Rectal smooth muscle tissue (tissue), 1 donor: Measurements from ENCODE around the gene ANO2.
"Not testable (repeated sequence)": the region's sequence is repeated elsewhere in the genome, so short reads cannot be mapped to it uniquely, and the experiment has no call there.

Source experiments
- H3K27ac ChIP-seq: one replicate; pipeline ENCODE4 v1.7.0; 2013; ENCODE audit warnings: low read depth, low read length, inconsistent platforms
- H3K27me3 ChIP-seq: one replicate; pipeline ENCODE4 v1.7.0; 2013; ENCODE audit warnings: low read length; ENCODE audit not compliant: control insufficient read depth, insufficient read depth
- H3K36me3 ChIP-seq: one replicate; pipeline ENCODE4 v1.7.0; 2013; ENCODE audit warnings: low read length; ENCODE audit not compliant: control insufficient read depth, insufficient read depth
- H3K4me1 ChIP-seq: one replicate; pipeline ENCODE4 v1.7.0; 2013; ENCODE audit warnings: low read length; ENCODE audit not compliant: control insufficient read depth, insufficient read depth
- H3K4me3 ChIP-seq: one replicate; pipeline ENCODE4 v1.7.0; 2013; ENCODE audit warnings: low read length
- H3K9ac ChIP-seq: one replicate; pipeline ENCODE4 v1.7.0; 2013; ENCODE audit warnings: low read length

The ANO2 gene

DNA sequence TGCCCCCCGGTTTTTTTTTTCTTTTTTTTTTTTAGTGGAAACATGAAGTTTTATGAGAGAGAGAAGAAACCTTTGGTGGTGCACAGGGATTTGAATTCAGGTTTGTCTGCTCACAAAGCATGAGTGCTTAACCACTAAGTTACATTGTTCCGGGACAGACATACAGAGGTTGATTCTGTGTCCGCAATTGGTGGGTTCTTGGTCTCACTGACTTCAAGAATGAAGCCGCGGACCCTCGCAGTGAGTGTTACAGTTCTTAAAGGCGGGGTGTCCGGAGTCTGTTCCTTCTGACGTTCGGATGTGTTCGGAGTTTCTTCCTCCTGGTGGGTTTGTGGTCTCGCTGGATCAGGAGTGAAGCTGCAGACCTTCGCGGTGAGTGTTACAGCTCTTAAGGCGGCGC is 57.2 kb downstream of the ANO2 start:
- not testable (repeated sequence) for H3K27ac ChIP-seq, H3K4me3 ChIP-seq, H3K36me3 ChIP-seq, H3K4me1 ChIP-seq, H3K9ac ChIP-seq, H3K27me3 ChIP-seq

- Histone ChIP-seq H3K27me3 (no peaks in the 10 kb centered on the region), H3K4me3 (no peak overlapping the region), H3K4me1 (no peaks in the 10 kb centered on the region), H3K27ac (no peak overlapping the region), H3K36me3 (no peaks in the 10 kb centered on the region), H3K9ac (no peak overlapping the region)
Measured at GRCh38 chr12:5884866-5885265, 60.2 kb downstream of the ANO2 start.

DNA sequence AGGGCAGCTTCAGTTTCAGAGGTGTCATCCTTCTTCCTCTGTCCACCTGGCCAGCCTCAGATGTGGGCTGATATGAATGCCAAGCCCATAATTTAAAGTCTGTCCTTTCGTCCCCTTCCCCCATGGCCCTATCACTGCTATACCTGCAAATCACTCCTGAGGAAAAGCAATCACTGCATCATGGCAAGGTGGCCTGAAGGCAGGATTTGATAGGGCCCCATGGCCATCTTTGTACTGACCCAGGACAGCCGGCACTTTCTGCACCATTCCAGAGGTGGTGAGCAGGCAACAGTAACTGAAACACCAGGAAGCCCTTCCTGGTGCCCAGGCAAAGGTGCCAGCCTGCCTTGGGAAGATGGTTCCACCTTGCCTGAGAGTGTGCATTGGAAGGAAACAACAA is 60.8 kb downstream of the ANO2 start:
- Histone ChIP-seq H3K27ac (no peak overlapping the region), H3K9ac (no peak overlapping the region), H3K36me3 (no peaks in the 10 kb centered on the region), H3K27me3 (no peaks in the 10 kb centered on the region), H3K4me1 (no peaks in the 10 kb centered on the region), H3K4me3 (no peak overlapping the region)

DNA sequence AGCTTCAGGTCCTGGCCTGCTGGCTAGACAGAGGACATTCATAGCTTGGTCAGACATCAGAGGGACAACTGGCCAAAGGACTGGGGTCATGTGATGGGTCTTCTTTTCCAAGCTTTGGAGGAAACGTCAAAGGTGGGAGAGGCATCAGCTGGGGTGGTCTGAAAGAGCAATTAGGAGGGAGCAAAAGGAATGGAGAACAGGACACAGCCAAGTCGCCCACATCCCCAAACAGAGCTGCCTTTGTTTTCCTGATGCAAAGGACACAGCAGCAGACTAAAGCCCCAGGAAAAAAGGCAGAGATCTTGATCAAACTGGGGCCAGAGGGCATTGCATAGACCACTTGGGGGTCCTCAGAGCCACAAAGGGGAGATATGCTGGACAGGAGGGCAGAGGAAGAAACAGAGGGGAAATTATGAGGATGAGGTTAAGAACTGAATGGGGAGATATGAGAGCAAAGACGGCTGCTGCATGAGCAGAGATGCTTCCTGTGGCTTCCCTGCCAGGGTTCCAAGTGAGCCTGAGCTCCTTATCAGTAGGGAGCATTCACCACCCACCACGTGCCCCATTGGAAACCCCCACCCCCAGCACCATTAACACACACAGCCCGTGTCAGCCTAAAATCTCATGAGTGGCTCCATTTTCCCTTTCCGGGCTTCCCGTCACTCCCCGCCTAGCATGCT is 62.4 kb downstream of the ANO2 start:
- Histone ChIP-seq H3K4me3 (no peak overlapping the region), H3K9ac (no peak overlapping the region), H3K27me3 (no peaks in the 10 kb centered on the region), H3K36me3 (no peaks in the 10 kb centered on the region), H3K27ac (no peak overlapping the region), H3K4me1 (no peaks in the 10 kb centered on the region)

- no peak overlapping the region for H3K27ac ChIP-seq
- H3K36me3 ChIP-seq, result no peaks in the 10 kb centered on the region
- no peak overlapping the region for H3K9ac ChIP-seq
- H3K4me1 ChIP-seq, result no peaks in the 10 kb centered on the region
- H3K27me3 ChIP-seq, result no peaks in the 10 kb centered on the region
- no peak overlapping the region for H3K4me3 ChIP-seq
Measured at GRCh38 chr12:5881666-5882065, 63.4 kb downstream of the ANO2 start.

DNA sequence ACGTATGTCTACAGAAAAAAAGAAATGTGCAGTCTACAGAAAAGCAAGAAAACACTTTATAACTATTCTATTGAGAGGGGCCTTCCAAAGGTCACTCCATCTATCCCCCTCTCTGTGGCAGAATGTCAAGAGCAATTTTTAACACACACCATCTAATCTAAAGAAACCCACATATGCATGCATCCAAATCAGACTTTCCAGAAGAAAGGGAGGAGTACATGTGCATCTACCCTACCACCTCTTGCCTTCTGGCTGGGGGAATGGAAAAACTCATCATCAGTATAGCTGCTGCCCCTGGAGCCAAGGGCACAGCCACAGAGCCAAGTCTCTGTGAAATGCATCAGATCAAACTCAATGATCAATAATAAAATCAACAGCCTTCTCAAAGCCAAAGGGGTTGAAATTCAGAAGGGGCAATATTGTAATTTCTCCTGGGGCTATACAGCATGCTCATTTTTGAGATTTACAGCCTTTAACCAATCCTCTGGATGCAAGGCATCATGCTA is 63.9 kb downstream of the ANO2 start:
- no peaks in the 10 kb centered on the region for H3K27me3 ChIP-seq
- H3K36me3 ChIP-seq, result no peaks in the 10 kb centered on the region
- H3K9ac ChIP-seq, result no peak overlapping the region
- no peaks in the 10 kb centered on the region for H3K4me1 ChIP-seq
- no peak overlapping the region for H3K27ac ChIP-seq
- no peak overlapping the region for H3K4me3 ChIP-seq

DNA sequence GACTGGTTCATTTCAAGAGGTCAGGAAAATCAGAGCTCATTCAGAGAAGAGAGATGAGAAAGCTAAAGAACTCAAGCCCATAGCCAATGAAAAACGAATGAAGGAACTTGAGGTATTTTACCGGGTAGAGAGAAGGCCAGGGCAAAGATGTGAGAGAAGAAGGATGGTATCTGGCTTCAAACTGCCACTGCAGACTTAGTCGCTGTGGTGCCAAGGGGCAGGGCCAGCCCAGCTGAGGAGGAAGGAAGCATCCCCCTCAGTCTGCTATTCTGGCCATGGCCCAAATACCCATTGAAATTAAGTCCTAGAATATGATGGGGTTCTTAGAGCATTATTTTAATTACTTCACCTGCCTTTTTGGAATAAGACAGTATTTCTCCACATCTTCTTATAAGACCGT is 69.2 kb downstream of the ANO2 start:
- no peaks in the 10 kb centered on the region for H3K27me3 ChIP-seq
- no peak overlapping the region for H3K4me3 ChIP-seq
- no peak overlapping the region for H3K27ac ChIP-seq
- H3K9ac ChIP-seq, result no peak overlapping the region
- H3K4me1 ChIP-seq, result no peaks in the 10 kb centered on the region
- H3K36me3 ChIP-seq, result no peaks in the 10 kb centered on the region

DNA sequence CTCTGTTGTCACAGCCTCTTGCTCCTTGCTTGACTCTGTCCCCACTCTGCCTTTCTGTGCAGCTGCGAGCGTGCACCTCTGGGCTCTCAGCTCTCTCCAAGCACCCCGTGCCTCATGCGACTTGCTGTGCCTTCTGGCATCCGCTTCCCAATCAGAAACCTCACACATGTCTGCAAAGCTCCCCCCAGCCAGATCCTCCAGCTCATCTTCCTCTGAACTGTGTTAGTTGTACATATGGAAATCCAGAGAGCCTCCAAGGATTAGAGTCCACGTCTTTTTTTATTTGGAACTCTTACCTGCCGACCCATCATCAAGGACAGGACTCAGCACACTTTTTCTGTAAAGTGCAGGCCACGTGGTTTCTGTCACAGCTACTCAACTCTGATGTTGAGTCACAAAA is 70.5 kb downstream of the ANO2 start:
- Histone ChIP-seq H3K4me1 (no peaks in the 10 kb centered on the region), H3K9ac (no peak overlapping the region), H3K4me3 (no peak overlapping the region), H3K27me3 (no peaks in the 10 kb centered on the region), H3K27ac (no peak overlapping the region), H3K36me3 (no peaks in the 10 kb centered on the region)

DNA sequence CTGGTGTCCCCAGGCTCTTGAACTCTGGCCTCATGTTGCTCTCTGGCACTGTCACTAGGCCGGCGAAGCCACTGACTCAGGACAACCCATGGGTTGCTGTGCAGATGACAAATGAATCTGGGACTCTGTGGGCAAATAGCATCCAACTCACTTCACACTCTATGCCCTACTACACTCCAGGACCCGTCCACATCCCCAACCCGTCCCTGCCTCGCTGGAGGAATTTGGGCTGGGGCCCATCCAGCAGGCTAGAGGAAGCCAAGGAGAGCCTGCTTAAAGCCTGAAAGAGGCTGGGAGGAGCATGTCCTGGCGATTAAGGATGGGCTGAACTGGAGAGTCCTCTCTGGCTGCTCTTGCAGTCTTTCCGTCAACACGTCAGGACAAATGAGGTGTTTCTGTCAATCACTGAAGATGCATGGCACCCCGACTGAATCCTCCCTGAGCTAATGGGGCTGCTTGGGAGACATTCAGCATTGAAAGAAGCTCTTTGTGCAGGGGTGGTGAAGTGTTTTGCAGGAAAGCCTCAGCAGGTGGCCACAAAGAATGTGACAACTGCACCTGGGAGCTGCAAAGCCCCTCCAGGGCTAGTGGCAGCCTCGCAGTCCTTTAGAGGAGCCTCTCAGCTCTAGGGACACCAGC is 71.7 kb downstream of the ANO2 start:
- Histone ChIP-seq H3K36me3 (no peaks in the 10 kb centered on the region), H3K4me1 (no peaks in the 10 kb centered on the region), H3K27ac (no peak overlapping the region), H3K27me3 (no peaks in the 10 kb centered on the region), H3K4me3 (no peak overlapping the region), H3K9ac (no peak overlapping the region)

DNA sequence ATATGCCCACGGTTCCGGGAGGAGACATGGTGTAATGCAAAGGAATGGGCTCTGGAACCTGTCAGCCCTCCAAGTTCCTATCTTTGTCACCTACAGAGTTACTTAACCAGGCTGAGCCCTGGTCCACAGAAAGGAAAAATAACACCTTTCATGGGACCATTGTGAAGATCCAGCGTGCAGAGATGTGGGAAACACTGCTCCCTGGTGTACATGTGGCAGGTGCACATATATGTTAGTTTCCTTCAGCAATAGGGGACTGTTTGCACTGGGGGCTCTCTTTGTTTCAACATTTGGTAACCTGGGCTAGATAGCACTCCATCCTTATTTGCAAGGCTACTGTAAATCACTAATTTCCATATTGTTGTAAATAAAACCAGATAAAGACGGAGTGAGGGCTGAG is 72.3 kb downstream of the ANO2 start:
- Histone ChIP-seq H3K9ac (no peak overlapping the region), H3K27me3 (no peaks in the 10 kb centered on the region), H3K4me3 (no peak overlapping the region), H3K27ac (no peak overlapping the region), H3K4me1 (no peaks in the 10 kb centered on the region), H3K36me3 (no peaks in the 10 kb centered on the region)

DNA sequence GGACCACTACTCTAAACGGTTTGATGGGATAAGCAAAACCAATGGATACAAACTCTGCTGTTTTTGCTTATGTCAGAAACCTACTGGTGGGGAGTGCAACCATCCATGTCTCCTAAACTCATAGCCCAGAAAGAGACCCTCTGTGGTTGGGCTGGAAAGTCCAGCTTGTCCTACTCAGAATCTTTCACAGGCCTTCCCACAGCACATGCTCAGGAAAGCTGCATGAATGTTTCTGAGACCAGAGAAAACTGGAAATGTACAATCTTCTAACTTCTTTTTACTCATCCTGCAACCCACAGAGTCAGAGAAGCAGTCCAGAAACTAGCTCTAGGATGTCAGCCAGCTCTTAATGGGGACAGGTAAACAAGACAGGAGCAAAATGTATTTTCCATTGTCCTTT is 73.3 kb downstream of the ANO2 start:
- Histone ChIP-seq H3K27ac (no peak overlapping the region), H3K27me3 (no peaks in the 10 kb centered on the region), H3K9ac (no peak overlapping the region), H3K36me3 (no peaks in the 10 kb centered on the region), H3K4me1 (no peaks in the 10 kb centered on the region), H3K4me3 (no peak overlapping the region)

GRCh38 chr12:5870183-5870582 is 74.9 kb downstream of the ANO2 start:
- no peaks in the 10 kb centered on the region for H3K36me3 ChIP-seq
- H3K27ac ChIP-seq, result no peak overlapping the region
- H3K4me1 ChIP-seq, result no peaks in the 10 kb centered on the region
- H3K9ac ChIP-seq, result no peak overlapping the region
- no peak overlapping the region for H3K4me3 ChIP-seq
- no peaks in the 10 kb centered on the region for H3K27me3 ChIP-seq
